GM18498 (cell line): Measurements from ENCODE around the gene KAZN.

Source experiments
- ATAC-seq: cut with Tn5 transposase; IDR thresholded peaks from one replicate; pipeline ENCODE4 v1.9.1; 2021; ENCODE audit warnings: mild to moderate bottlenecking, moderate library complexity; ENCODE audit not compliant: unreplicated experiment

Gene KAZN

GRCh38 chr1:14585728-14586127, 12.8 kb upstream of the KAZN start:
- no peak for ATAC-seq

- ATAC-seq: no peak
Measured at GRCh38 chr1:14590411-14591180, 7.9 kb upstream of the KAZN start.

DNA sequence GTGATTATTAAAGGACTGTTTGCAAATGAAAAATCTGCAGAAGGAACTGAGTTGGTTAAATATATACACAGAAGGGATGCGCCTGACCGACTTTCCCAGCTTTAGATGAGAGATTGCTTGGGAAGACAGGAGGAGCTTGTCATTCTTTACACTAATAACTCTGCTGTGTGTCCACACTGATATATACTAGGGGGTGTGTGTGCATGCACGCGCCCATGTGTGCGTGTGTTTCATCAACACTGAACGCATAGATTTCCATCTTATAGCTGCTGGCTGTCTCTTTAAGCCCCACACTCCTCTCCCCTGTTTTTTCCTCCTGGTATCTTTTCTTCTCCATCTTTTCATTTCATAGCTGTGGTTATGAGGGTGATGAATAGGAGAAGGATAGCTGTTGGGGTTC, 6.9 kb upstream of the KAZN start:
- no peak for ATAC-seq

DNA sequence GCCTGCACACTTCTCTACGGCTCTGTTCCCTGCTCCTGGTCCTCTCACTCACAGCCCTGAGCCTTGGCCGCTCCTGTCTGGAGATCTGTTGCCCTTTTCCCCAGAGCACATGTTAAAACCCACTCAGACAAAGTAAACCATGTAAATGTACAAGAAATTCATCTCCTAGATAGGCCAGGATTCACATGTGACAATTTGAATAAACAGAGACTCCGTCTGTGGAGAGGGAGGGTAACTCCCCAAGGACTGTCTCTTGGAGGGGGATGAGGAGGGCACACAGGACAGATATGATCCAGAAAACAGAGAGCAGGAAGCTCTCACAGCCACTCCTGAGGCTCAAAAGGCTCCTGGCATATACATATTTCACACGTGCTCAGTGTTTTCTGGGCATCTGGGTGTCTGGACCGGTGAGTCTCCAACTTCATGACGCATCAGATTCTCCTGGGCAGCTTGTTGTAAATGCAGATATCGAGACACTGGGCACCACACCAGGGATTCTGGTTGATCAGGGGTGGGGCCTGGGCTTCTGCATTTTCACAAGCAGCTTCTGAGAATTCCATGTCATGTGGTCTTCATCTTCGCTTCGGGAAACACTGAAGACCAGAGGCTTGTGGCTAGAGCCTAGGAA, 6.4 kb upstream of the KAZN start:
- no peak for ATAC-seq

- no peak for ATAC-seq
Measured at GRCh38 chr1:14593302-14593701, 5.2 kb upstream of the KAZN start.

DNA sequence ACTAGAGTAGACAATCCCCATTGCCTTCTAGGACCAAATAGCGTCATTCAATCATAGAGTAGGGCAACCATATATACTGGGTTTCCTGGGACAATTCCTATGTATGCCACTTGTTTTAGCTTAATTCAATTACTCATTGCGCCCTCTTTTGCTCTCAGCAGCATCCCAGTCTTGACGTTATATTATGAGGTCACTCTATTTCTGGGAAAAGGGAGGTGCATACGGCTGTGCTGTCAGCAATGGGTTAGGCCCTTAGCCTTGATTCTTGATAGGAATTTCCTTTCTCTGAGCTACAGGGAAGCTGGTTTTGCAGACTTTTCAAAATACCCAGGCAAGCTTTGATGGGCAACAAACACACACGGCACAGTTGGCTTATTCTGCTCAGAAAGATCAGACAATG, 4.4 kb upstream of the KAZN start:
- no peak for ATAC-seq

DNA sequence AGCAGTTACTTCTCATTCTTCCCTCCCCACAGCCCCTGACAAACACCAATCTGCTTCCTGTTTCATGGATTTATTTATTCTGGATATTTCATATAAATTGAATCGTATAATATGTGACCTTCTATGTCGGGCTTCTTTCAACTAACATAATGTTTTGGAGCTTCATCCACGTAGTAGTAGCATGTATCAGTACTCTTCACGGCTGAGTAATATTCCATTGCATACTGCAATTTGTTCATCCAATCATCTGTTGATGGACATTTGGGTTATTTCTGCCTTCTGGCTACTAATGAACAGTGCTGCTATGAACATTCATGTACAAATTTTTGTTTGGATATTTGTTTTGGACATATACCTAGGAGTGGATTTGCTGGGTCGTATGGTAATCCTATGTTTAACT, 1.9 kb upstream of the KAZN start:
- ATAC-seq: no peak

DNA sequence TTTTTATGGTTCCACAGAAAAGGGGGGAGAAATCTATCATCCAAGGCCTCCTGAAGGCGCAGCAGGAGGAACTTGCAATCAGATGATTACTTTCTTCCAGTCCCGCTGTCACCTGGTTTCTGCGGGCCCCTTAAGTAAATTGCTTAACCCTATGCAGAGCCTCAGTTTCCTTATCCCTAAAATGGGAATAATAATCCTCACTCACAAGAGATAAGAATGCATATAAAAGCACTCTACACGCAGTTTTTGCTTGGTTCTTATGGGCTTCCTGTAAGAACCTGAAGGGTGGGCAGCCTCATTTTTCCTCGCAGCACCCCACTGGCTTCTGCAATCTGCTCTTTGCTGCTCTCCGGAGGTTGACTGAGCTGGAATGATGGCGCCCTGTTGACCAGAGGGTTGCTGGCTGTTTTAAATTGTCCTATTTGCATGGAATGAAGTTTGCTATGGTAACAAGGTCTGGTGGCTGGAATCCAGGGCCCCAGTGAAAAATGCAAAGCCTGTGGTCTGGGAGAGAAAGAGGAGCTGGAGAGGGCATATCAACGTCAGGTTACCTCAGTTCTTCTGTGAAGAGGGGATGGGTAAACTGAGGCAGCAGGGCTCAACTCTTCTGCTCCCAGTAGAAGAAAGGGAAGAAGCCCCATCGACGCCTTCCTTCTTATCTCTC, 1.0 kb upstream of the KAZN start:
- ATAC-seq: no peak

DNA sequence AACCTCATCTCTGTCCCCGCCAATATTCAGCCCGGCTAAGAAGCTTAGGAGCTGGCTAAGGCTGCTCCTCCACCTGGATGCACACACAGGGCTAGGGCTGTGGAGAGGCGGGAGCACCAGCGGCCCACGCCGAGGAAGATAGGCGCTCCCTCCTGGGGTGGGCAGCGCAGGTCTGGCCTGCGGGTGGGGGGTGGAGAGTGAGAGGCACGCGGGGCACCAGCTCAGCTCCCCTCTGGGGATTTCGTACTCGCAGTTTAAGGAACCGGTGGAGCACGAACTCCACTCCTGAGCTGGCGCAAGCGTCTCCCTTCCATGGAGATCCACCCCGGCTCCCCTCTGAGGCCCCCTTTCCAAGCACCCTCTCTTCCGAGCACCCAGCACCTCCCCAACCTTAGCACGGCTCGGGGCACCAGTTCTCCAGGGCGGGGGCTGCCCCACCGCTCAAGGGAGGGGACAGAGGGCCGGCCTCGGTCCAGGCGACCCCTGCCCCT, 433 bp upstream of the KAZN start:
- no peak for ATAC-seq

- ATAC-seq: no peak
Measured at GRCh38 chr1:14599183-14599791, 802 bp downstream of the KAZN start.

DNA sequence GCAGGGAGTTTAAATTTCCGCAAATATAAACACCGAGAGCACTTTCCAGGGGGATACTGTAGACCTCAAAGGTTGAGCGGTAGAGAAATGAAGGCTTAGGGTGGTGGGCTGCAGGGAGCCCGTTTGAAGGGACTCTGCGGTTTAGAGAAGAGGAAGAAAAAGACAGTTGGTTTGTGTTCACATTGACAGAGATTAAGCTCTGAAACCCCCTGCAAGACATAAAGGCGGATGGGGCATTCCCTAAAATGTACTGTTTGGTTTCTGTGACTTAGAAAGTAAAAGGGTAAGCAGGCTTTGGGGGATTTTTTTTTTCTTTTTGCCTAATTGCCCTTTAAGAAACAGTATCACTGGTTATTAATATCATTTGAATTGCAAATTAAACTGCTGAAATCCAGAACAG, 1.3 kb downstream of the KAZN start:
- ATAC-seq: no peak

DNA sequence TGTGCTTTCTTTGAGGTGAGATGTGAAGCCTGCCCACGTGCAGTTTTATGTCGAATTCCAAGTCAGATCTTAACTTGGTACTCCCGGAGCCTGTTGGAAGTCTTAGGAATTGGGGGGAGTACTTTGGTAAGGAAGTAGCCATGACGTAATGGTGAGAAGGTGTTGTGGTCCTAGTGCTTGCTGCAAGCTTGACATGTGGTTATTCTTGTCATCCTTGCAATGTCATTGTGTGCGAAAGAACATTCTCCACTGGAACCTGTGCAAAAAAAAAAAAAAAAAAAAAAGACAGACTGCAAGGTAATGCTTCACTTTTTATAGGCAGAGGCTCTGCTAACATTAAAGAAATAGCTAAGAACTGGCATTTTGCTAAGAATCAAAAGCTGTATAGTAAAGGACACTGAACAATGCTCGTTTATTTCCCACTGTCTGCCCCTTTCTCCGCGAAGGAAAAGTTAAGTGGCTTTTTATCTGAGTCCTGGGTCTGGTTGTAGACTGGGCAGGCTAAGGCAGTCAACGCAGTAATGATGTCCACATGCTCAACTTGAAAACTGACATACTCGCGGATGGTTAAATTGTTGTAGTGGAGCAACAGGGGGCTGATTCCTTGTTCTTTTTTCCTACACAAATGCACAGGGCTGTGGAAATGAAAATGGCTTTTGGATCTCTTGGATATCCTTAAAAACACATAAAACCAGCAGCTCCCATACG, 2.1 kb downstream of the KAZN start:
- no peak for ATAC-seq

DNA sequence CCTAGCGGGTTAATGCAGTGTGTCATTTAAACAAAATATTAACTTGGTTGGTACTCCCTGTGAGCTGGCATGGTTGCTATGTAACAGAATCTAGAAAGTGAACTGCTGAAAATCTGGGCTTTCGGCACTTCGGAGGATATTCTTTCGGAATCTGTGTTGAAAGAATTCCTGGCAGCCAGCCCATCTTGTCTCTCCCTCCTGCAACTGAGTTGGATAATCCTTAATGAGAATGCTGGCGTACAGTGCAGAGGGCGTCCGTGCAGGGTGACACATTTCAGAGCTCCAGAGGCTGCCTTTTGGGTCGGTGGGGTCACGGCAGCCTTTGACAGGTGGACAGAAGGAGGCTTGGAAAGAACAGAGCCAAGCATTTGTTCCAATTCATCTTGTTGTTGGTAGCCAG, 3.7 kb downstream of the KAZN start:
- ATAC-seq: no peak

DNA sequence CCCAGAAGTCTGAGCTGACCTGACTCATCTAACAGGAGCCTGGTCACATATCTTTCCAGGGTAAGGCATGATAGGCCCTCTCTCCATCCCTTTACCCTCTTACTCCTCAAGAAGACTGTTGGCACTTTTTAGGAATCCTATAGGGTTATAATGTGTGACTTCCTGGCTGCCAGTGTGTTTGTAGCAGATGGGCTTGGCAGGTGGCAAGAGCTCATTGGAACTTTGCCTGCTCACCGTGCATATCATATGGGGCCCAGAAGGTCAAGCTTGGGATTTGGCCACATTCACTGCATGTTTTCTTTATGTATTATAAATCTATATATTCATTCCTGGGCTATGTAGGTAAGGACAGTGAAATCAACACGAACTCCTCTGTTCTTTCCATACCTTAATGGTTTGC, 5.2 kb downstream of the KAZN start:
- no peak for ATAC-seq

DNA sequence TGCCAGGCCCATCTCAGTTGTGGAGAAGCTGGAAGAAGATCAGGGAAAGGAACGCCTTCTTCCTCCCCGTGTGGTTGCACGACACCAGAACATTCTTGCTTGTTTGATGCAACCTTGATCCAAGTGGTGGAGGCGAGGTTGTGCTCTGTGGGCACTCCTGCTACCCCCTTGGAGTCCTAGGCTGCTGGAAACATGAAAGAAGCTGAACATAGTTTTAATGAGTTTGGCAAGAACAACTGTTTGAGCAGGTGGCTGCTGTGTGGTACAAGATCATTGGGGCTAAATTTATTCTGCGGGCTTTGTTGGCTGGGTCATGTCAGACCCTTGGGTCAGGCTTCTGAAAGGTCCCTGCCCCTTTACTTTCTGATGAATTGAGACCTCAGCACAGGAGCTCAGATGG, 5.9 kb downstream of the KAZN start:
- ATAC-seq: no peak

GRCh38 chr1:14605945-14606344, 7.5 kb downstream of the KAZN start:
- ATAC-seq: no peak

- ATAC-seq: no peak
Measured at GRCh38 chr1:14606632-14607031, 8.1 kb downstream of the KAZN start.

DNA sequence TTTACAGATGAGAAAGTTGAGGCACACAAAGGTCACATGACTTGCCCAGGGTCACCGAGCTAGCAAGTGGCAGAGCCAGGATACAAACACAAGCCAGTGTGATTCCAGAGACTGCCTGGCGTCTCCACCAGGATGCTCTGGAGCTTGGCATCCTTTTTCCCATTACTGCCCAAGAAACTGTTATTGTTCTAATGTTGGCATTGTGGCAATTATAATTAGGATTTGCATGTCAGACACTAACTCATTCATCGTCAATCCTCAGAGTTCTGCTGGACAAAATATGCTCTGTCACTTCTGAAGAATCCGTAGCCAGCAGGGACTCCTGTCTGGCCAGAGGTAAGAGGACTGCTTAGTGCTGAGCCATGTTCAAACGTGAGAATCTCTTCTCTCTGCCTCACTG, 8.8 kb downstream of the KAZN start:
- ATAC-seq: no peak

GRCh38 chr1:14608308-14608707, 9.8 kb downstream of the KAZN start:
- no peak for ATAC-seq

DNA sequence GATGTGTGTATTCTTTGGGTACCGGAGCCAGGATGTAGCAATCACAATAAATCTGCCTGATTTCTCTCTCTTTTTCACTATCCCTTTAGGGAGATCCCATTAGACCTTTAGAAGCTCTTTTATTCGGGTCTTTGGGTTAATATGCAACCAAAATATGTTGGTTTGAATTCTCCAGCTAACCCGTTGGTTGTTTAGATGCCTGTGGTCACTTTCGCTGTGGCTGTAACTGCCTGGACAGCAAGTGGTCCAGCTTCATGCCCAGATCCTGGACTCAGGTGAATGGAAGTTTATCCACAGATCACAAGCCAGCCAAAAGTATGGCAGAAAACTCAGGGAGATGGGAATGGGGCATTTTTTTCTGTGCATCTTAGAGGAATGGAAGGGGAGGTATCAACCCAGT, 12.3 kb downstream of the KAZN start:
- no peak for ATAC-seq

DNA sequence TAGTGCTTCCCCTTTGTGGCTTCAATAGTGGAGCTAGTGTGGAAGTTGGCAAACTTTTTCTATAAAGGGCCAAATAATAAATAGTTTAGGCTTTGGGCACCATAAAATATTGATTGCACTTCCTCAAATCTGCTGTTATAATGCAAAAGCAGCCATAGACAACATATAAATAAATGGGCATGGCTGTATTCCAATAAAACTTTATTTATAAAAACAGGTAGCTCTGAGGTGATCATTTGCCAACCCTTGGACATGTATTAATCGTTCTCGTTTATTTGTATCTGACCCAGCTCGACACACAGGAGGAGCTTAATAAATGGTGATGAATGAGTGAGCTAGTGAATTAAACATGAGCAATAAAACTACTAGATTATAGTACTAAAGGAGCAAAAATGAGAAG, 13.3 kb downstream of the KAZN start:
- no peak for ATAC-seq
